ENCODE data around the gene DCUN1D2. TPM values are rescaled to one million over a fixed set of nuclear protein-coding genes. Genes with fewer than 3 reads are reported as not detected.
"Not testable (repeated sequence)": the region's sequence is repeated elsewhere in the genome, so short reads cannot be mapped to it uniquely, and the experiment has no call there.

DCUN1D2 gene
- total RNA-seq, 2 donors from 2014 or later, result 35.8 to 44.7 TPM

- Mint-ChIP-seq H3K27me3 (ENCODE audit: insufficient read depth) (no peaks in the 10 kb centered on the region), H3K9me3 (no peaks in the 10 kb centered on the region), H3K27ac (no peak overlapping the region), H3K4me1 (no peaks in the 10 kb centered on the region), H3K4me3 (no peak overlapping the region), H3K36me3 (ENCODE audit: low read depth) (peaks cover 19% of the 10 kb centered on the region)
- Histone ChIP-seq H3K9ac (ENCODE audit: extremely low read depth, low read length, poor library complexity, severe bottlenecking) (no peak overlapping the region), H3K36me3 (ENCODE audit: control insufficient read depth, insufficient read depth, low read length) (peaks cover 5% of the 10 kb centered on the region), H3K4me1 (ENCODE audit: control insufficient read depth, insufficient read depth, low read length) (no peaks in the 10 kb centered on the region), H3K27ac (ENCODE audit: low read depth, low read length) (no peak overlapping the region), H3K27me3 (ENCODE audit: control insufficient read depth, insufficient read depth, low read length, poor library complexity, severe bottlenecking) (no peaks in the 10 kb centered on the region), H3K4me3 (ENCODE audit: low read length) (no peak overlapping the region), H3K9me3 (ENCODE audit: control insufficient read depth, low read length) (peaks cover 4% of the 10 kb centered on the region)
- 92 to 93% methylated on average over 15 to 17 of the region's 17 CpGs for WGBS, 2 experiments (ENCODE audit: insufficient coverage in 1 of 2, insufficient read length in 1 of 2)
- TF ChIP-seq, protein P1, sequence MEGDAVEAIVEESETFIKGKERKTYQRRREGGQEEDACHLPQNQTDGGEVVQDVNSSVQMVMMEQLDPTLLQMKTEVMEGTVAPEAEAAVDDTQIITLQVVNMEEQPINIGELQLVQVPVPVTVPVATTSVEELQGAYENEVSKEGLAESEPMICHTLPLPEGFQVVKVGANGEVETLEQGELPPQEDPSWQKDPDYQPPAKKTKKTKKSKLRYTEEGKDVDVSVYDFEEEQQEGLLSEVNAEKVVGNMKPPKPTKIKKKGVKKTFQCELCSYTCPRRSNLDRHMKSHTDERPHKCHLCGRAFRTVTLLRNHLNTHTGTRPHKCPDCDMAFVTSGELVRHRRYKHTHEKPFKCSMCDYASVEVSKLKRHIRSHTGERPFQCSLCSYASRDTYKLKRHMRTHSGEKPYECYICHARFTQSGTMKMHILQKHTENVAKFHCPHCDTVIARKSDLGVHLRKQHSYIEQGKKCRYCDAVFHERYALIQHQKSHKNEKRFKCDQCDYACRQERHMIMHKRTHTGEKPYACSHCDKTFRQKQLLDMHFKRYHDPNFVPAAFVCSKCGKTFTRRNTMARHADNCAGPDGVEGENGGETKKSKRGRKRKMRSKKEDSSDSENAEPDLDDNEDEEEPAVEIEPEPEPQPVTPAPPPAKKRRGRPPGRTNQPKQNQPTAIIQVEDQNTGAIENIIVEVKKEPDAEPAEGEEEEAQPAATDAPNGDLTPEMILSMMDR (conservative IDR thresholded peaks at IDR 0.05), result no peak
- DNase-seq, result peak; percentile 42
Observed at GRCh38 chr13:113437408-113438010, 53.0 kb downstream of the DCUN1D2 start.

GRCh38 chr13:113436866-113437265 is 53.6 kb downstream of the DCUN1D2 start:
- H3K4me1 ChIP-seq (ENCODE audit: control insufficient read depth, insufficient read depth, low read length); H3K9me3 Mint-ChIP-seq; H3K27me3 Mint-ChIP-seq (ENCODE audit: insufficient read depth); H3K4me3 Mint-ChIP-seq; H3K9me3 ChIP-seq (ENCODE audit: control insufficient read depth, low read length); H3K4me1 Mint-ChIP-seq; H3K27ac Mint-ChIP-seq; H3K27ac ChIP-seq (ENCODE audit: low read depth, low read length); DNase-seq; H3K4me3 ChIP-seq (ENCODE audit: low read length); H3K27me3 ChIP-seq (ENCODE audit: control insufficient read depth, insufficient read depth, low read length, poor library complexity, severe bottlenecking); H3K9ac ChIP-seq (ENCODE audit: extremely low read depth, low read length, poor library complexity, severe bottlenecking); H3K36me3 ChIP-seq (ENCODE audit: control insufficient read depth, insufficient read depth, low read length): not testable (repeated sequence)
- H3K36me3 Mint-ChIP-seq (ENCODE audit: low read depth), result peaks cover 13% of the 10 kb centered on the region
- 90 to 97% methylated on average over 4 to 10 of the region's 15 CpGs for WGBS, 2 experiments (ENCODE audit: insufficient coverage in 1 of 2, insufficient read length in 1 of 2)

DNA sequence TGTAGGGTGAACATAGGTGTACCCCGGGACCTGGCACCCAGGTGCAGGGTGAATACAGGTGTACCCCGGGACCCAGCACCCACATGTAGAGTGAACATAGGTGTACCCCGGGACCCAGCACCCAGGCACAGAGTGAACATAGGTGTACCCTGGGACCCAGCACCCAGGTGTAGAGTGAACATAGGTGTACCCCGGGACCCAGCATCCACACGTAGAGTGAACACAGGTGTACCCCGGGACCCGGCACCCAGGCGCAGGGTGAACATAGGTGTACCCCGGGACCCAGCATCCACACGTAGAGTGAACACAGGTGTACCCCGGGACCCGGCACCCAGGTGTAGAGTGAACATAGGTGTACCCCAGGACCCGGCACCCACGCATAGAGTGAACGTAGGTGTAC is 54.6 kb downstream of the DCUN1D2 start:
- peak; percentile 45 for DNase-seq
- not testable (repeated sequence) for H3K4me1 ChIP-seq (ENCODE audit: control insufficient read depth, insufficient read depth, low read length); H3K27me3 Mint-ChIP-seq (ENCODE audit: insufficient read depth); H3K36me3 Mint-ChIP-seq (ENCODE audit: low read depth); H3K9ac ChIP-seq (ENCODE audit: extremely low read depth, low read length, poor library complexity, severe bottlenecking); H3K36me3 ChIP-seq (ENCODE audit: control insufficient read depth, insufficient read depth, low read length); H3K27ac ChIP-seq (ENCODE audit: low read depth, low read length); H3K27ac Mint-ChIP-seq; H3K27me3 ChIP-seq (ENCODE audit: control insufficient read depth, insufficient read depth, low read length, poor library complexity, severe bottlenecking); H3K4me3 ChIP-seq (ENCODE audit: low read length); H3K4me3 Mint-ChIP-seq; H3K9me3 ChIP-seq (ENCODE audit: control insufficient read depth, low read length); H3K4me1 Mint-ChIP-seq; H3K9me3 Mint-ChIP-seq
- 93 to 97% methylated on average over 14 to 15 of the region's 15 CpGs for WGBS, 2 experiments (ENCODE audit: insufficient coverage in 1 of 2, insufficient read length in 1 of 2)

DNA sequence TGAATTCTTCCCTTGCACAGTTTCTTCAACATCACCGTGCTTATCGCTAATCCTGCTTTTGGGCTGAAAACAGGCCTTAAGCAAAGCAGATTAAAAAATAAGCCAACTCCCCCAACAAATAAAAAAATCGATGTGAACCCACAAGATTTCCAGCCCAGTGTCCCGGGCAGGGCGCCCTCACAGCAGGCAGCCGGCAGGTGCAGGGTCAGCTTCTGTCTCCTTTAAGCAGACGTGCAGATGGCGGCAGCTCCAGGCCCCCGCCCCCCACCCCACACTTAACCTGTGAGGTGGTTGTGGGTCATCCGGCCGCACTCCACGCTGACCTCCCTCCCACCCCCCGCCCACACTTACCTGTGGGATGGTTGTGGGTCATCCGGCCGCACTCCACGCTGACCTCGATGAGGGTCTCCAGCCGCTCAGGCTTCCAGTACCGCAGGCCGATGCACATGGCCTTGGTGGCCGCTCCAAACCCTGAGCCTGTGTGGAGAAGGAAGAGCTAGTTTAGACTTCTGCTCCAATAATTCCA is 57.1 kb downstream of the DCUN1D2 start:
- H3K27ac Mint-ChIP-seq, result no peak overlapping the region
- Histone ChIP-seq H3K4me1 (ENCODE audit: control insufficient read depth, insufficient read depth, low read length) (no peaks in the 10 kb centered on the region), H3K9me3 (ENCODE audit: control insufficient read depth, low read length) (no peaks in the 10 kb centered on the region), H3K9ac (ENCODE audit: extremely low read depth, low read length, poor library complexity, severe bottlenecking) (no peak overlapping the region), H3K27ac (ENCODE audit: low read depth, low read length) (no peak overlapping the region), H3K27me3 (ENCODE audit: control insufficient read depth, insufficient read depth, low read length, poor library complexity, severe bottlenecking) (no peaks in the 10 kb centered on the region), H3K36me3 (ENCODE audit: control insufficient read depth, insufficient read depth, low read length) (no peaks in the 10 kb centered on the region), H3K4me3 (ENCODE audit: low read length) (no peak overlapping the region)
- H3K36me3 Mint-ChIP-seq (ENCODE audit: low read depth), result peaks cover 8% of the 10 kb centered on the region
- TF ChIP-seq, protein P1 (conservative IDR thresholded peaks at IDR 0.05), result no peak
- H3K27me3 Mint-ChIP-seq (ENCODE audit: insufficient read depth), result no peaks in the 10 kb centered on the region
- no peak overlapping the region for H3K4me3 Mint-ChIP-seq
- no peaks in the 10 kb centered on the region for H3K4me1 Mint-ChIP-seq
- H3K9me3 Mint-ChIP-seq, result no peaks in the 10 kb centered on the region
- 92 to 95% methylated on average over 3 to 16 of the region's 21 CpGs for WGBS, 2 experiments (ENCODE audit: insufficient coverage in 1 of 2, insufficient read length in 1 of 2)
- DNase-seq, result peak; percentile 37
